Measurements from ENCODE around the gene NADK2.

DNA sequence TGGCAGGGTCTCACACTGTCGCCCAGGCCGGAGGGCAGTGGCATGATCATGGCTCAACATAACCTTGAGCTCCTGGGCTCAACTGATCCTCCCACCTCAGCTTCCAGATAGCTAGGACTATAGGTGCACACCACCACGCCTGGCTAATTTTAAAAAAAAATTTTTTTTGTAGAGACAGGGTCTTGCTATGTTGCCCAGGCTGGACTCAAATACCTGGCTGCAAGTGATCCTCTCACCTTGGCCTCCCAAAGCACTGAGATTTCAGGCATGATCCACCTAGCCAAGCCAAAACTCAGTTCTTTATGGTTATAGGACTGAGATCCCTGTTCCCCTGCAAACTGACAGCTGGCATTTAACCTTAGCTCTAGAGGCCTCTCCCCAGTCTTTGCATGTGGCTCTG lies 95.3 kb downstream of the NADK2 start:
- TF ChIP-seq, protein P1, sequence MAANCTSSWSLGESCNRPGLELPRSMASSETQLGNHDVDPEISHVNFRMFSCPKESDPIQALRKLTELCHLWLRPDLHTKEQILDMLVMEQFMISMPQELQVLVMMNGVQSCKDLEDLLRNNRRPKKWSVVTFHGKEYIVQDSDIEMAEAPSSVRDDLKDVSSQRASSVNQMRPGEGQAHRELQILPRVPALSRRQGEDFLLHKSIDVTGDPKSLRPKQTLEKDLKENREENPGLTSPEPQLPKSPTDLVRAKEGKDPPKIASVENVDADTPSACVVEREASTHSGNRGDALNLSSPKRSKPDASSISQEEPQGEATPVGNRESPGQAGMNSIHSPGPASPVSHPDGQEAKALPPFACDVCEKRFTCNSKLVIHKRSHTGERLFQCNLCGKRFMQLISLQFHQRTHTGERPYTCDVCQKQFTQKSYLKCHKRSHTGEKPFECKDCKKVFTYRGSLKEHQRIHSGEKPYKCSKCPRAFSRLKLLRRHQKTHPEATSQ (tag by site-specific recombination; IDR thresholded peaks at IDR 0.05): no peak
- TF ChIP-seq TCF7L2 (IDR thresholded peaks at IDR 0.05; ENCODE audit: borderline replicate concordance, low read depth, low read length): no peak
- no peak for TF ChIP-seq ZNF335 (tag by site-specific recombination; conservative IDR thresholded peaks at IDR 0.05)
- TF ChIP-seq, protein P2, sequence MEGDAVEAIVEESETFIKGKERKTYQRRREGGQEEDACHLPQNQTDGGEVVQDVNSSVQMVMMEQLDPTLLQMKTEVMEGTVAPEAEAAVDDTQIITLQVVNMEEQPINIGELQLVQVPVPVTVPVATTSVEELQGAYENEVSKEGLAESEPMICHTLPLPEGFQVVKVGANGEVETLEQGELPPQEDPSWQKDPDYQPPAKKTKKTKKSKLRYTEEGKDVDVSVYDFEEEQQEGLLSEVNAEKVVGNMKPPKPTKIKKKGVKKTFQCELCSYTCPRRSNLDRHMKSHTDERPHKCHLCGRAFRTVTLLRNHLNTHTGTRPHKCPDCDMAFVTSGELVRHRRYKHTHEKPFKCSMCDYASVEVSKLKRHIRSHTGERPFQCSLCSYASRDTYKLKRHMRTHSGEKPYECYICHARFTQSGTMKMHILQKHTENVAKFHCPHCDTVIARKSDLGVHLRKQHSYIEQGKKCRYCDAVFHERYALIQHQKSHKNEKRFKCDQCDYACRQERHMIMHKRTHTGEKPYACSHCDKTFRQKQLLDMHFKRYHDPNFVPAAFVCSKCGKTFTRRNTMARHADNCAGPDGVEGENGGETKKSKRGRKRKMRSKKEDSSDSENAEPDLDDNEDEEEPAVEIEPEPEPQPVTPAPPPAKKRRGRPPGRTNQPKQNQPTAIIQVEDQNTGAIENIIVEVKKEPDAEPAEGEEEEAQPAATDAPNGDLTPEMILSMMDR (tag by site-specific recombination; IDR thresholded peaks at IDR 0.05): no peak
- no peak for TF ChIP-seq ZNF513 (tag by site-specific recombination; IDR thresholded peaks at IDR 0.05)
- no peak for TF ChIP-seq ZNF707 (tag by site-specific recombination; IDR thresholded peaks at IDR 0.05)
- TF ChIP-seq ZBTB8A (tag by site-specific recombination; IDR thresholded peaks at IDR 0.05): no peak
- TF ChIP-seq ZNF549 (tag by site-specific recombination; IDR thresholded peaks at IDR 0.05): no peak
- TF ChIP-seq ZNF416 (tag by site-specific recombination; IDR thresholded peaks at IDR 0.05): no peak
- TF ChIP-seq YY1 (tag by site-specific recombination; IDR thresholded peaks at IDR 0.05): no peak
- TF ChIP-seq, protein P3, sequence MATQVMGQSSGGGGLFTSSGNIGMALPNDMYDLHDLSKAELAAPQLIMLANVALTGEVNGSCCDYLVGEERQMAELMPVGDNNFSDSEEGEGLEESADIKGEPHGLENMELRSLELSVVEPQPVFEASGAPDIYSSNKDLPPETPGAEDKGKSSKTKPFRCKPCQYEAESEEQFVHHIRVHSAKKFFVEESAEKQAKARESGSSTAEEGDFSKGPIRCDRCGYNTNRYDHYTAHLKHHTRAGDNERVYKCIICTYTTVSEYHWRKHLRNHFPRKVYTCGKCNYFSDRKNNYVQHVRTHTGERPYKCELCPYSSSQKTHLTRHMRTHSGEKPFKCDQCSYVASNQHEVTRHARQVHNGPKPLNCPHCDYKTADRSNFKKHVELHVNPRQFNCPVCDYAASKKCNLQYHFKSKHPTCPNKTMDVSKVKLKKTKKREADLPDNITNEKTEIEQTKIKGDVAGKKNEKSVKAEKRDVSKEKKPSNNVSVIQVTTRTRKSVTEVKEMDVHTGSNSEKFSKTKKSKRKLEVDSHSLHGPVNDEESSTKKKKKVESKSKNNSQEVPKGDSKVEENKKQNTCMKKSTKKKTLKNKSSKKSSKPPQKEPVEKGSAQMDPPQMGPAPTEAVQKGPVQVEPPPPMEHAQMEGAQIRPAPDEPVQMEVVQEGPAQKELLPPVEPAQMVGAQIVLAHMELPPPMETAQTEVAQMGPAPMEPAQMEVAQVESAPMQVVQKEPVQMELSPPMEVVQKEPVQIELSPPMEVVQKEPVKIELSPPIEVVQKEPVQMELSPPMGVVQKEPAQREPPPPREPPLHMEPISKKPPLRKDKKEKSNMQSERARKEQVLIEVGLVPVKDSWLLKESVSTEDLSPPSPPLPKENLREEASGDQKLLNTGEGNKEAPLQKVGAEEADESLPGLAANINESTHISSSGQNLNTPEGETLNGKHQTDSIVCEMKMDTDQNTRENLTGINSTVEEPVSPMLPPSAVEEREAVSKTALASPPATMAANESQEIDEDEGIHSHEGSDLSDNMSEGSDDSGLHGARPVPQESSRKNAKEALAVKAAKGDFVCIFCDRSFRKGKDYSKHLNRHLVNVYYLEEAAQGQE (tag by site-specific recombination; IDR thresholded peaks at IDR 0.05): no peak
- TF ChIP-seq ZNF37A (tag by site-specific recombination; IDR thresholded peaks at IDR 0.05): no peak
- no peak for TF ChIP-seq ZXDB (tag by site-specific recombination; IDR thresholded peaks at IDR 0.05)
